ENCODE results near the gene USP30. TPM values are rescaled to one million over a fixed set of nuclear protein-coding genes. Genes with fewer than 3 reads are reported as not detected.
A peak's percentile ranks its signal among the peaks of the same experiment; 100 is the strongest.

USP30 gene
- total and polyA plus RNA-seq, 10 of the 15 experiments (the other 5 are each of a cell fraction or from before 2014, with no cell fraction given): 2.1 to 16.2 (median 6.4) TPM

- TF ChIP-seq, protein P1, sequence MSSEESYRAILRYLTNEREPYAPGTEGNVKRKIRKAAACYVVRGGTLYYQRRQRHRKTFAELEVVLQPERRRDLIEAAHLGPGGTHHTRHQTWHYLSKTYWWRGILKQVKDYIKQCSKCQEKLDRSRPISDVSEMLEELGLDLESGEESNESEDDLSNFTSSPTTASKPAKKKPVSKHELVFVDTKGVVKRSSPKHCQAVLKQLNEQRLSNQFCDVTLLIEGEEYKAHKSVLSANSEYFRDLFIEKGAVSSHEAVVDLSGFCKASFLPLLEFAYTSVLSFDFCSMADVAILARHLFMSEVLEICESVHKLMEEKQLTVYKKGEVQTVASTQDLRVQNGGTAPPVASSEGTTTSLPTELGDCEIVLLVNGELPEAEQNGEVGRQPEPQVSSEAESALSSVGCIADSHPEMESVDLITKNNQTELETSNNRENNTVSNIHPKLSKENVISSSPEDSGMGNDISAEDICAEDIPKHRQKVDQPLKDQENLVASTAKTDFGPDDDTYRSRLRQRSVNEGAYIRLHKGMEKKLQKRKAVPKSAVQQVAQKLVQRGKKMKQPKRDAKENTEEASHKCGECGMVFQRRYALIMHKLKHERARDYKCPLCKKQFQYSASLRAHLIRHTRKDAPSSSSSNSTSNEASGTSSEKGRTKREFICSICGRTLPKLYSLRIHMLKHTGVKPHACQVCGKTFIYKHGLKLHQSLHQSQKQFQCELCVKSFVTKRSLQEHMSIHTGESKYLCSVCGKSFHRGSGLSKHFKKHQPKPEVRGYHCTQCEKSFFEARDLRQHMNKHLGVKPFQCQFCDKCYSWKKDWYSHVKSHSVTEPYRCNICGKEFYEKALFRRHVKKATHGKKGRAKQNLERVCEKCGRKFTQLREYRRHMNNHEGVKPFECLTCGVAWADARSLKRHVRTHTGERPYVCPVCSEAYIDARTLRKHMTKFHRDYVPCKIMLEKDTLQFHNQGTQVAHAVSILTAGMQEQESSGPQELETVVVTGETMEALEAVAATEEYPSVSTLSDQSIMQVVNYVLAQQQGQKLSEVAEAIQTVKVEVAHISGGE (CRISPR knock-in tag; IDR thresholded peaks at IDR 0.05): no peak
- TF ChIP-seq HDAC2 (IDR thresholded peaks at IDR 0.05) (no peak), NFIC (IDR thresholded peaks at IDR 0.05; ENCODE audit: low read depth, low read length) (no peak), SMAD1 (IDR thresholded peaks at IDR 0.05; ENCODE audit: low read depth, partially characterized antibody) (no peak), NFYA (IDR thresholded peaks at IDR 0.05; ENCODE audit: borderline replicate concordance, low read depth, low read length) (no peak), ZNF622 (IDR thresholded peaks at IDR 0.05) (no peak), FOXK2 (IDR thresholded peaks at IDR 0.05) (no peak), GABPA (IDR thresholded peaks at IDR 0.05; ENCODE audit: low read depth) (no peak), MEF2B (IDR thresholded peaks at IDR 0.05; ENCODE audit: partially characterized antibody, poor library complexity, severe bottlenecking) (peak; percentile 8), KDM1A (IDR thresholded peaks at IDR 0.05; ENCODE audit: borderline replicate concordance) (no peak), BACH1 (IDR thresholded peaks at IDR 0.05; ENCODE audit: borderline replicate concordance) (no peak), PAX5 (IDR thresholded peaks at IDR 0.05; ENCODE audit: borderline replicate concordance, low read depth, low read length) (no peak), STAT3 (IDR thresholded peaks at IDR 0.05; ENCODE audit: low read depth, low read length) (no peak), MYC (IDR thresholded peaks at IDR 0.05; ENCODE audit: insufficient read depth, insufficient read length, insufficient replicate concordance, low read length, severe bottlenecking) (no peak), ETV6 (conservative IDR thresholded peaks at IDR 0.05 in 1 of 2, IDR thresholded peaks at IDR 0.05 in 1 of 2; ENCODE audit: borderline replicate concordance in 1 of 2, low read depth in 1 of 2) (no peak), POLR2AphosphoS2 (IDR thresholded peaks at IDR 0.05; ENCODE audit: low read depth, low read length) (no peak), MLLT1 (IDR thresholded peaks at IDR 0.05) (no peak), TBL1XR1 (IDR thresholded peaks at IDR 0.05; ENCODE audit: low read depth, low read length) (no peak), HDGF (IDR thresholded peaks at IDR 0.05) (no peak)
- TF ChIP-seq, protein P2, sequence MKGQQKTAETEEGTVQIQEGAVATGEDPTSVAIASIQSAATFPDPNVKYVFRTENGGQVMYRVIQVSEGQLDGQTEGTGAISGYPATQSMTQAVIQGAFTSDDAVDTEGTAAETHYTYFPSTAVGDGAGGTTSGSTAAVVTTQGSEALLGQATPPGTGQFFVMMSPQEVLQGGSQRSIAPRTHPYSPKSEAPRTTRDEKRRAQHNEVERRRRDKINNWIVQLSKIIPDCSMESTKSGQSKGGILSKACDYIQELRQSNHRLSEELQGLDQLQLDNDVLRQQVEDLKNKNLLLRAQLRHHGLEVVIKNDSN (IDR thresholded peaks at IDR 0.05; ENCODE audit: borderline replicate concordance, extremely low read length, insufficient read depth, low read depth, low read length): no peak
- TF ChIP-seq, protein P3, sequence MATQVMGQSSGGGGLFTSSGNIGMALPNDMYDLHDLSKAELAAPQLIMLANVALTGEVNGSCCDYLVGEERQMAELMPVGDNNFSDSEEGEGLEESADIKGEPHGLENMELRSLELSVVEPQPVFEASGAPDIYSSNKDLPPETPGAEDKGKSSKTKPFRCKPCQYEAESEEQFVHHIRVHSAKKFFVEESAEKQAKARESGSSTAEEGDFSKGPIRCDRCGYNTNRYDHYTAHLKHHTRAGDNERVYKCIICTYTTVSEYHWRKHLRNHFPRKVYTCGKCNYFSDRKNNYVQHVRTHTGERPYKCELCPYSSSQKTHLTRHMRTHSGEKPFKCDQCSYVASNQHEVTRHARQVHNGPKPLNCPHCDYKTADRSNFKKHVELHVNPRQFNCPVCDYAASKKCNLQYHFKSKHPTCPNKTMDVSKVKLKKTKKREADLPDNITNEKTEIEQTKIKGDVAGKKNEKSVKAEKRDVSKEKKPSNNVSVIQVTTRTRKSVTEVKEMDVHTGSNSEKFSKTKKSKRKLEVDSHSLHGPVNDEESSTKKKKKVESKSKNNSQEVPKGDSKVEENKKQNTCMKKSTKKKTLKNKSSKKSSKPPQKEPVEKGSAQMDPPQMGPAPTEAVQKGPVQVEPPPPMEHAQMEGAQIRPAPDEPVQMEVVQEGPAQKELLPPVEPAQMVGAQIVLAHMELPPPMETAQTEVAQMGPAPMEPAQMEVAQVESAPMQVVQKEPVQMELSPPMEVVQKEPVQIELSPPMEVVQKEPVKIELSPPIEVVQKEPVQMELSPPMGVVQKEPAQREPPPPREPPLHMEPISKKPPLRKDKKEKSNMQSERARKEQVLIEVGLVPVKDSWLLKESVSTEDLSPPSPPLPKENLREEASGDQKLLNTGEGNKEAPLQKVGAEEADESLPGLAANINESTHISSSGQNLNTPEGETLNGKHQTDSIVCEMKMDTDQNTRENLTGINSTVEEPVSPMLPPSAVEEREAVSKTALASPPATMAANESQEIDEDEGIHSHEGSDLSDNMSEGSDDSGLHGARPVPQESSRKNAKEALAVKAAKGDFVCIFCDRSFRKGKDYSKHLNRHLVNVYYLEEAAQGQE (IDR thresholded peaks at IDR 0.05; ENCODE audit: low read depth, low read length): no peak
These were observed 1.2 kb downstream of the USP30 start (continued) for GRCh38 chr12:109053382-109054123.

All from GM12878 (cell line).